Naive B cell (primary cell): Measurements from ENCODE around the gene CEP104. TPM values are rescaled to one million over a fixed set of nuclear protein-coding genes. Genes with fewer than 3 reads are reported as not detected.

Experiments
- ATAC-seq, 2 donors: fragments of 150-1000 bp; cut with Tn5 transposase; 2 replicates each; pipeline ENCODE4 v1.10.0; 2021; ENCODE audit warnings: low read depth in 2 of 2, mild to moderate bottlenecking in 2 of 2, moderate library complexity in 2 of 2
- DNase-seq: peaks from one replicate; pipeline ENCODE4 v3.0.0; 2022
- H3K27ac Mint-ChIP-seq, 6 donors: one replicate each; pipeline ENCODE4 v1.8.0; 2020 to 2022; ENCODE audit warnings: mild to moderate bottlenecking in 6 of 6, mixed read lengths in 6 of 6, moderate library complexity in 5 of 6, inconsistent platforms in 2 of 6
- H3K27me3 Mint-ChIP-seq, 3 donors: one replicate each; pipeline ENCODE4 v1.8.0; 2021 to 2022; ENCODE audit warnings: mixed read lengths in 3 of 3, mild to moderate bottlenecking in 1 of 3
- H3K36me3 Mint-ChIP-seq, 2 donors: one replicate each; pipeline ENCODE4 v1.8.0; 2020 to 2022; ENCODE audit warnings: mixed read lengths in 2 of 2, inconsistent platforms in 1 of 2, mild to moderate bottlenecking in 1 of 2
- H3K4me1 Mint-ChIP-seq, 3 donors: one replicate each; pipeline ENCODE4 v1.8.0; 2020 to 2022; ENCODE audit warnings: mixed read lengths in 3 of 3, inconsistent platforms in 1 of 3, mild to moderate bottlenecking in 1 of 3, moderate library complexity in 1 of 3
- H3K4me3 Mint-ChIP-seq, 8 donors: one replicate each; pipeline ENCODE4 v1.8.0; 2020 to 2022; ENCODE audit warnings: mild to moderate bottlenecking in 8 of 8, mixed read lengths in 8 of 8, moderate library complexity in 8 of 8, inconsistent platforms in 2 of 8
- H3K9me3 Mint-ChIP-seq, 7 donors: one replicate each; pipeline ENCODE4 v1.8.0; 2020 to 2022; ENCODE audit warnings: mixed read lengths in 7 of 7, mild to moderate bottlenecking in 5 of 7, inconsistent platforms in 2 of 7, moderate library complexity in 1 of 7
- polyA plus RNA-seq, 6 donors: library from polyadenylated mRNA; unstranded; fragments of 300-500 nt; fragmentation: Illumina TruSeq; gene quantifications; one replicate each; pipeline ENCODE4 v1.2.3, GENCODE V29; 2021; ENCODE audit warnings: low read depth in 6 of 6

The CEP104 gene
- polyA plus RNA-seq, 6 donors from 2014 or later: 8.1 to 34.6 (median 17.5) TPM

DNA sequence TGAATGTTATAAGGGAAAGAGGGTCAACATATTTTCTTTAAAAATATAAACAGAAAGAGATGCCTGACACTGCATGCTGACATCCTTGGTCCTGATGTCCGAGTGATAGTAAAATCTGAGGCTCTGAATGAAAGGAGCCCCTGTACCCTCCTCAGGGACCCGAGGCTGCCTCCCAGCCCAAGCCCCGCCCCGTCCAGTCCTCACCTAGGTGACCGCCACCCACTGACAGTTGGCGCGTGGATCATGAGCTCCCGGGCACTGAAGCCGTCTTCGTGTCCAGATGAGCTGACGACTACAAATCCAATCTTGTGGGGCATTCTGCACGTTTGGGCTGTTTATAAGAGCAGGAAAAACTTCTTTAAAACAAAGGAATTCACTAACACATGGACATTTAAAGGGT is 4.9 kb downstream of the CEP104 start:
- Mint-ChIP-seq H3K36me3 (peaks cover 4 to 7% of the 10 kb centered on the region in 2 donors), H3K4me1 (peaks cover 6 to 22% (median 18%) of the 10 kb centered on the region in 3 donors)

DNA sequence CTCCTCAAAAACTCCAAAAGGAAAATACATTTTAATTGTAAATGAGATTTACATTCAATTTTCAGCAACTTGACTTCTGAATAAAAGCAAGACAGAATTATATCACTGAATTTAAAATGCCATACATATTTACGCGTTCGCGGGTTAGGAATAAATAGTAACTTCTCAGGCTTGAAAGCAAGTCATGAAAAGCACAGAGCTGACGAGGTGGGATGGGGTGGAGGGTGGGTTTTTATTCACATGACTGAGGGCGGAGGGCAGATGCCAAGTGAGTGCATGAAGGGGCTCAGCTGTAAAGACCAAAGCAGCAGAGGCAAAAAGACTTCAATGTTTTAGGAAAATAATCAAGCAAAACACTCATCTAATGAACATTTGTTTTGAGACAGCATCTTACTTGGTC is 5.7 kb downstream of the CEP104 start:
- Mint-ChIP-seq H3K27ac (peak overlapping the region in 1 of 6 donors; percentile 89), H3K36me3 (peaks cover 8 to 15% of the 10 kb centered on the region in 2 donors), H3K4me1 (peaks cover 6 to 20% (median 17%) of the 10 kb centered on the region in 3 donors), H3K27me3 (no peaks in the 10 kb centered on the region), H3K4me3 (no peak overlapping the region), H3K9me3 (no peaks in the 10 kb centered on the region)
- DNase-seq (no peak), ATAC-seq (no peak)

More for the DNA sequence above, 4.9 kb downstream of the CEP104 start:
- H3K27ac Mint-ChIP-seq: peak overlapping the region in 1 of 6 donors; percentile 61
- ATAC-seq: no peak
- no peak overlapping the region for H3K4me3 Mint-ChIP-seq
- H3K27me3 Mint-ChIP-seq: no peaks in the 10 kb centered on the region
- no peak for DNase-seq
- no peaks in the 10 kb centered on the region for H3K9me3 Mint-ChIP-seq

DNA sequence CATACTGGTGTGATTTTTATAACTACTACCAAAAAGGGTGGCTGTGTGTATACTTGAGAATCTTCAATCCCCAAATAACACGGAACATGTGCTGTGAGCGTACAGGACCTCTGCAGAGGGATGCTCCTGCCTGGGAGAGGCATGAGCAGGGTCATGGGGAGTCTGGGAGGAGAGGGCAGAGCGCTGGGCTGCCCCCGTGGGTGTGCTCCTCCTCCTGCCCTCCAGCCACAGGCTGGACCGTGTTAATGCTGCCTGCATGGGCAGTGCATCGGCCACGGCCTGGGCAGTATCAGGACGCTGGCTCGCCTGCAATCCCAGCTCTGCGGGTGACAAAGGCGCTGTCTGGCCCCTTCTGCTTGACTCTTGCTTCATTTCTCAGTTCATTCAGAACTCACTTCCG is 6.2 kb downstream of the CEP104 start:
- H3K27ac Mint-ChIP-seq: no peak overlapping the region
- no peak for ATAC-seq
- H3K9me3 Mint-ChIP-seq: no peaks in the 10 kb centered on the region
- peaks cover 8 to 15% of the 10 kb centered on the region in 2 donors for H3K36me3 Mint-ChIP-seq
- peaks cover 6 to 15% (median 15%) of the 10 kb centered on the region in 3 donors for H3K4me1 Mint-ChIP-seq
- H3K4me3 Mint-ChIP-seq: no peak overlapping the region
- DNase-seq: no peak
- H3K27me3 Mint-ChIP-seq: no peaks in the 10 kb centered on the region

DNA sequence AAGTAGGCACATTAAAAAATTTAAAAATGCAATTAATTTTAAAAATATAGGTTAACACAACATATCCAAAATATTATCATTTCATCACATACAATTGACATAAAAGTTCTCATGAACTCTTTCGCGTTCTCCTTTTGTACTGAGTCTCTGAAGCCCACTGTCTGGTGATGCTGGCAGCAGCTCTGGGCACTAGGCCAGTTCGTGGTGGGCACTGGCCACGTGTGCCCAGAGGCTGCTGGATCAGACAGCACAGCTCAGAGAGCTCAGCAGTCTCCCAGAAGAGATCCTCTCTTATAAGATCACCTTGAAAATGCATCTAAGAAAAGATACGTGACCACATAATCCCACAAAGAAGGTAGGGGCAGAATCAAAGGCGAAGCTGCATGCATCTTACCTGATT is 9.9 kb downstream of the CEP104 start:
- H3K4me3 Mint-ChIP-seq: no peak overlapping the region
- no peak for ATAC-seq
- H3K27ac Mint-ChIP-seq: no peak overlapping the region
- peaks cover 0 to 6% (median 0%) of the 10 kb centered on the region in 3 donors for H3K4me1 Mint-ChIP-seq
- no peaks in the 10 kb centered on the region for H3K27me3 Mint-ChIP-seq
- H3K9me3 Mint-ChIP-seq: no peaks in the 10 kb centered on the region
- DNase-seq: no peak
- peaks cover 8 to 15% of the 10 kb centered on the region in 2 donors for H3K36me3 Mint-ChIP-seq

DNA sequence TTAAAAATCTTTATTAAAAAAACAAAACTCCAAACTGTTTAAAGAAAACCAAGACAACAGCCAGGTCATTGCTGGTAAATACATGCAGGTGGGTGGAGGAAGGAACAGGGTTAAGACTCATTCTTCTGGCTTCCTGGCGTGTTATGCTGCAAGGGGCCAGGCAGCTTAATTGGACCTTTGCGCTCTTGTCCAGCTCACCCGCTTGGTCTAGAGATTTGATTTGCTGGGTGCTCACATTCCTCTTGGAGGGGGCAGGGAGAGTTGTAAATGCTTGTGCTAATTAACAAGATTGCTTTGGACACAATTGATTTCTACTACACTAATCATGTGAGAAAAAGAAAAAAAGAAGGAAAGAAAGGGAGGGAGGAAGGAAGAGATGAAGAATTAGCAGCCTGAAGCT is 10.5 kb downstream of the CEP104 start:
- Mint-ChIP-seq H3K36me3 (peaks cover 11 to 15% of the 10 kb centered on the region in 2 donors), H3K27ac (peak overlapping the region in 1 of 6 donors; percentile 81), H3K9me3 (no peaks in the 10 kb centered on the region), H3K4me1 (peaks cover 0 to 6% (median 0%) of the 10 kb centered on the region in 3 donors), H3K4me3 (no peak overlapping the region), H3K27me3 (no peaks in the 10 kb centered on the region)
- no peak for DNase-seq
- no peak for ATAC-seq

DNA sequence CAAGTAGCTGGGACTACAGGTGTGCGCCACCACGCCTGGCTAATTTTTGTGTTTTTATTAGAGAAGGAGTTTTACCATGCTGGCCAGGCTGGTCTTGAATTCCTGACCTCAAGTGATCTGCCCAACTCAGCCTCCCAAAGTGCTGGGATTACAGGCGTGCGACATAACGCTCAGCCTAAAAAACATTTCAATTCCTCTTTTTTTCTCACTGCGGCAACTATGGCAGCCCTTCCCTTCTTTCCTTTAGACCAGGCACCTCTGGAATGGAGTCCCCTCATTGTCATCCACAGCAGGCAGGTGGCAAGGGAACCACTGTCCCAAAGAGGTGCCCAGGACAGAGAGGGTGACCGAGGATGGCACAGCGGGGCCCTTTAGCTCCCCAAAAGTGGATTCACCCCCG is 14.1 kb downstream of the CEP104 start:
- DNase-seq (peak; percentile 19), ATAC-seq (peak; percentile 16 to 32)
- Mint-ChIP-seq H3K36me3 (peaks cover 32 to 33% of the 10 kb centered on the region in 2 donors), H3K27me3 (no peaks in the 10 kb centered on the region), H3K9me3 (peaks cover 0 to 3% (median 0%) of the 10 kb centered on the region in 7 donors), H3K4me1 (peaks cover 6 to 13% (median 10%) of the 10 kb centered on the region in 3 donors), H3K4me3 (peak overlapping the region in 6 of 8 donors; percentile 9 to 64 (median 42)), H3K27ac (peak overlapping the region in 5 of 6 donors; percentile 11 to 85 (median 74))

DNA sequence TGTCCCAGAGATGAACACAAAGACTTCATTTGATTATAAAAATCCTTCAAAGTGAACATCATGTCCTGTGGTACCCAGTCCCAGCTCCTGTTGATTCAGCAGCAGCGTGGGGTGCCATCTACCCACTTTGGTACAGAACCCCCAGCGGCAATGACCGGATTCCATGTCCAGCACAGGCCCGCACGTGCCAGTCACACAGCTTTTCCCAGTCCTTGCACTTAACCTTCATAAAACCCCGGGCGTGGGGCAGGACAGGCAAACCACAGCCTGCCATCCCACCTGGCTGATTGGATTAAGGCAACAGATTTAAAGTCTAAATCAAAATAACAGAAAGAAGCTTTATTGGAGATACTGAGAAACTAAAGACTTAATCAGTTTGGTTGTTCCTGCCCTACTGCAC is 15.5 kb downstream of the CEP104 start:
- Mint-ChIP-seq H3K36me3 (peaks cover 34 to 40% of the 10 kb centered on the region in 2 donors), H3K27ac (peak overlapping the region in 2 of 6 donors; percentile 7 to 52), H3K9me3 (peaks cover 0 to 16% (median 5%) of the 10 kb centered on the region in 7 donors), H3K27me3 (no peaks in the 10 kb centered on the region), H3K4me1 (peaks cover 6 to 13% (median 10%) of the 10 kb centered on the region in 3 donors), H3K4me3 (no peak overlapping the region)
- no peak for ATAC-seq
- no peak for DNase-seq

DNA sequence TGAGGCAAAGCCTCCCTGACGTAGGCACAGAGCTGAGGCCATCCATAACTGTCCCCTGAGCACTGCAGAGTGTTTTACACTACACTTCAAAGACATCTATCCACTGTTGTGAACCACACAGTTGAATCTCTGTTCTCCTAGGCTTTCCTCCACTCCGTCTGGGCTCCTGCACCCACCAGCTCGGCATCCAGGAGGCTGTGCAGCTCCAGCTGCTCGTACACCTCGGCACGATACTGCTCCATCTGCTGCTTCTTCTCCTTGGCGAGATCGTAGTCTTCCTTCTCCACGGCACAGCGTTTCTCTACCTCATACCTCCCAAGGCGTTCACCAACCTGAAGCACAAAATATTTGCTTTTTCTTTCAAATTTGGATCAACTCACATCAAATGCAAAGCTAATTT is 18.2 kb downstream of the CEP104 start:
- peaks cover 6 to 13% (median 10%) of the 10 kb centered on the region in 3 donors for H3K4me1 Mint-ChIP-seq
- H3K4me3 Mint-ChIP-seq: no peak overlapping the region
- ATAC-seq (no peak), DNase-seq (no peak)
- H3K27ac Mint-ChIP-seq: peak overlapping the region in 1 of 6 donors; percentile 39
- no peaks in the 10 kb centered on the region for H3K27me3 Mint-ChIP-seq
- peaks cover 42 to 46% of the 10 kb centered on the region in 2 donors for H3K36me3 Mint-ChIP-seq
- peaks cover 0 to 16% (median 5%) of the 10 kb centered on the region in 7 donors for H3K9me3 Mint-ChIP-seq

DNA sequence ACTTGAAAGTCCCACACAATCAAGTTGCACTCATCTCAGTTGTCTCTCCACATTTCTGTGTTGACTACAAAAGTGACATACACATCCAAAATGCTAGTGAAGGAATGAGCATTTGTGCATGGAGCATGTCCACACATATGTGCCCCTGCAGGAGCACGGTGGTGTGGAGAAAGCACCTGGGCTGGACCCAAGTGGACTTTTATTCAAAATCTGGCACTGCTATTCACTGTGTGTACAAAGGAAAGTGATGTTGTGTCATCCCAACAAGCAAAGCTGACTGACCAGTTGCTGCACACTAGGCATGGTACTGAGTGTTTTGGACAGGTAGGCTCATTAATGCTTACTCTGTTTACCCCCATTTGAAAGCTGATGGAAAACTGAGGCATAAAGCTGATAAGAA is 19.3 kb downstream of the CEP104 start:
- peak overlapping the region in 1 of 6 donors; percentile 52 for H3K27ac Mint-ChIP-seq
- peaks cover 42 to 46% of the 10 kb centered on the region in 2 donors for H3K36me3 Mint-ChIP-seq
- H3K4me1 Mint-ChIP-seq: peaks cover 6 to 10% (median 7%) of the 10 kb centered on the region in 3 donors
- H3K27me3 Mint-ChIP-seq: no peaks in the 10 kb centered on the region
- ATAC-seq (no peak), DNase-seq (no peak)
- H3K9me3 Mint-ChIP-seq: peaks cover 0 to 16% (median 5%) of the 10 kb centered on the region in 7 donors
- no peak overlapping the region for H3K4me3 Mint-ChIP-seq

DNA sequence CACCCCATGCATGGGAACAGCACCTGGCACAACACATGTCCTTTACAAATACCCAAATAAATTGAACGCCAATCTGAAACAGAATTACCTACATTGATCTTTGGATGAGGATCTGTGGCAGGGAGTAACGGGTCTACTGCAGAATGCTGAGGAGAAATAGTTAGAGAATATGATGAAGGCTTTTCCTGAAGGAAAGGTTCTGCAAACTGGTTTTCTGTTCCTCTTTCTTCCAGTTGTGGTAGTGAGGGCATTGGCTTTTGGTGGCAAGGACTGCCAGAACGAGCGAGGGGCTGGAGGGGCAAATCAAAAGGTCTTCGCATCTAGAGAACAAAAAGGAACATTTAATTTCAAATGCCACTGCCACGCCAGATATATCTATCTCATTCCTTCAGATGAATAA is 19.8 kb downstream of the CEP104 start:
- Mint-ChIP-seq H3K27ac (peak overlapping the region in 1 of 6 donors; percentile 6), H3K27me3 (no peaks in the 10 kb centered on the region), H3K4me3 (no peak overlapping the region), H3K36me3 (peaks cover 44 to 48% of the 10 kb centered on the region in 2 donors), H3K4me1 (peaks cover 6 to 10% (median 7%) of the 10 kb centered on the region in 3 donors), H3K9me3 (peaks cover 0 to 16% (median 5%) of the 10 kb centered on the region in 7 donors)
- ATAC-seq (no peak), DNase-seq (no peak)

DNA sequence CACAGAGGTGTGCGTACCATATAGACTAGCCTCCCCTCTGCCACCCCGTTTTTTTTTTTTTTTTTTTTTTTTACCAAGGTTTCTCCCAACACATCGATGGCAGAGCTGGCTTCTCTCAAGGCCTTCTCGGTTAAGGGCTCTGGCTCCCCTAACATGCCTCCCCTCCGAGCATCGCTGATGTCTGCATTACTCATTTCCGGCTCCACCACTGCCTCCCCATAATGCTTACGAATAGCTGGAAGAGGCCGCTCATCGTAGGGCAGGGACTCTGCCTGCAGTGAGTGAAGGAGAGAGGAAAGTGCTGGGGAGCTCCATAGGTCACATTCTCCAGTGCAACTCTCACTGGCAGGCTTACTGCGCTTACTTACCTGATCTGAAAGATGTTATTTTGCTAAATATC is 20.6 kb downstream of the CEP104 start:
- H3K36me3 Mint-ChIP-seq: peaks cover 49 to 50% of the 10 kb centered on the region in 2 donors
- H3K27ac Mint-ChIP-seq: no peak overlapping the region
- H3K9me3 Mint-ChIP-seq: peaks cover 0 to 16% (median 5%) of the 10 kb centered on the region in 7 donors

DNA sequence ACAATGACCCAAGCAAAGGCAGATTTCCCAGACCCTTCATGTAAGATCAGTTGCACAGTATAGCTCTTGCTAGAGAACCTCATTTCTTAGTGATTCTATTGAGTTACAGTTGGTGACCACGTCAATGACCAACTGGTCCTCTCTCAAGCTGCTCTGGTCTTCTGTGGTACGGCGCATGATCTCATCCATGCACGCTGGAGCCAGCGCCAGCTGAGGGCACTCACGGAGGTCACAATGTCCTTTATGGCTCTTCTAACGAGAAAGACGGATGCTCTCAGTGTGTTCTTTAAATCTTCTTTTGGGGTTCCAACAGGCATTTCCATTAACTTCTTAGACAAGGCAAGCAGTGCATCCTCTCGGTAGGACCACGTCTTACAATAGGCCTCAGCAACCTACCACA is 22.3 kb downstream of the CEP104 start:
- ATAC-seq: no peak
- DNase-seq: no peak
- H3K4me3 Mint-ChIP-seq: no peak overlapping the region
- no peaks in the 10 kb centered on the region for H3K27me3 Mint-ChIP-seq
- H3K9me3 Mint-ChIP-seq: peaks cover 0 to 16% (median 5%) of the 10 kb centered on the region in 7 donors
- peaks cover 3 to 7% (median 3%) of the 10 kb centered on the region in 3 donors for H3K4me1 Mint-ChIP-seq
- no peak overlapping the region for H3K27ac Mint-ChIP-seq
- H3K36me3 Mint-ChIP-seq: peaks cover 45 to 50% of the 10 kb centered on the region in 2 donors

More for the DNA sequence above, 20.6 kb downstream of the CEP104 start:
- ATAC-seq: no peak
- Mint-ChIP-seq H3K4me3 (no peak overlapping the region), H3K27me3 (no peaks in the 10 kb centered on the region), H3K4me1 (peaks cover 6 to 10% (median 7%) of the 10 kb centered on the region in 3 donors)
- DNase-seq: no peak

DNA sequence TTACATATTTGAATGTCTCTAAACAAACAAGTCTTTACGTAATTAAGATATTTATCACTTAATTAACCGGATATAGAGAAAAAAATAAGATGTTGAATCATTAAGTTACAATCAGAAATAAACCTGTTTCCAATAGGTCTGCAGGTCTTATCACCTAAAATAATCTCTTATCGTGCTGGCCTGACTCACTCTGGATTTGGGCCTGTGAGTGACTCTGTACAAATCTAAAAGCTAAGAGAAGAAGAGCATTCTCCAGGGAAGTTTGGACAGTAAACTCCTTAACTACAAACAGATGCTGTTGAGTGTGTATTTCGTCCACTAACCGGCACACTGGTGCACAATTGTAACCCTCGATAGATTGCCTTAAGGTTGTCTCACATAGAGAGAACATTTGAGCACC is 25.3 kb downstream of the CEP104 start:
- Mint-ChIP-seq H3K4me1 (no peaks in the 10 kb centered on the region), H3K4me3 (no peak overlapping the region), H3K36me3 (peaks cover 18 to 39% of the 10 kb centered on the region in 2 donors), H3K27me3 (no peaks in the 10 kb centered on the region), H3K9me3 (peaks cover 0 to 1% (median 0%) of the 10 kb centered on the region in 7 donors), H3K27ac (no peak overlapping the region)
- ATAC-seq (no peak), DNase-seq (no peak)

DNA sequence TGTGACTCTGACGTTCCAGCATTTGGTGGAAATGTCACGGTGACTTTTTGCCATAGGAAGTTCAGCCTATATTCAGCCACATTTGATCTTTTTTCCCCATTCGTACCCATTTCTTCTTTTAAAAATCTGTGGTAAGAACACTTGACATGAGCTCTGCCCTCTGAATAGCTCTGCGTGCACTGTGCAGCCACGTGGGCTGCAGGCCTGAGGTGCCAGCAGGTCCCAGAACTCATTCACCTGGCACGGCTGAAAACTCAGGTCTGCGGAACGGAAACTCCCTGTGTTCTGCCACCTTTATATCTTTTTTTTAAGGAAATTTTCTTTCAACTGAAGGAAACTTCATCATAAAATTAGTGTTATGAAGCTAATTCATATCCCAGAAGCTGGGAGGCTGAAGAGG is 28.6 kb downstream of the CEP104 start:
- Mint-ChIP-seq H3K9me3 (no peaks in the 10 kb centered on the region), H3K36me3 (peaks cover 16 to 27% of the 10 kb centered on the region in 2 donors), H3K4me1 (no peaks in the 10 kb centered on the region), H3K4me3 (no peak overlapping the region), H3K27me3 (no peaks in the 10 kb centered on the region), H3K27ac (peak overlapping the region in 1 of 6 donors; percentile 39)
- DNase-seq (no peak), ATAC-seq (no peak)
